ENCODE measurements around the gene RAP1GDS1.

DNA sequence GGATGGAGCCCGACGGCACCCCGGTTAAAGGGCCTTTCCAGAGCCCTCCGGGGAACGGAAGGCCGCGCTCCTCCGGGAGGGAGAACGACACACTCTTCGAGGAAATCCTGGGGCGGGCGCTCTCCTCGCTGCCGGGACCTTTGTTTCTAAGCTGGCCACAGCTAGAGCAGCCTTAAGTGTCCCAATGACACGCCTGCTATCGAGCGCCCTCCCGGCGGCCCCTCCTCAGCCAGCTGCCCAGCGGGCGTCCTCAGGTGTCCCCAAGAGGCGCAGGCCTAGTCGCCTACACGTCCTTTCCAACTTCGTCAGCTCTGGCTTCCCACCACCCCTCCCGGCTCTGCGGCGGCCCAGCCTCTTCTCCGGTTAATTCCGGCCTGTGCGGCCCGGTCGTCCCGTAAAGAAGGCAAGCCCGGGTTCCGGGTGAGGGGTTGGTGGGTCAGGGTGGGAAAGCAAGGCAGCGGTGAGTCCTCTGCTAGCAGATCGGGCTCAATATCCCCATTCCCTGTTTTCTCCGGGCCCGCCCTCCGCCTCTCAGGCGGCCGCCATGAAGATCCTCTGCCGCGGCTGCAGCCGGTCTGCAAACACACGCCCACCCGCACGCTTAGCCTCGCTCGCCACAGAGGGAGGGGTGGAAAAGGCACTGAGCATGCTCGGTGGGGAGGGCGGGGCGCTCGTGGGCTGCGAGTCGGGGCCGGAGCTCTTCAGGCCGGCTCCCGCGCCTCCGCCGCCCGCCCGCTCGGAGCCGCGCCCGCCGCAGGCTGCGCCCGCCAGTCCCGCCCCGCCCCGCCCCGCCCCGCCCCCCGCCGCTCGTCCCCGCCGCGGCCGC lies at the start of gene RAP1GDS1:
- TF ChIP-seq, protein P1, sequence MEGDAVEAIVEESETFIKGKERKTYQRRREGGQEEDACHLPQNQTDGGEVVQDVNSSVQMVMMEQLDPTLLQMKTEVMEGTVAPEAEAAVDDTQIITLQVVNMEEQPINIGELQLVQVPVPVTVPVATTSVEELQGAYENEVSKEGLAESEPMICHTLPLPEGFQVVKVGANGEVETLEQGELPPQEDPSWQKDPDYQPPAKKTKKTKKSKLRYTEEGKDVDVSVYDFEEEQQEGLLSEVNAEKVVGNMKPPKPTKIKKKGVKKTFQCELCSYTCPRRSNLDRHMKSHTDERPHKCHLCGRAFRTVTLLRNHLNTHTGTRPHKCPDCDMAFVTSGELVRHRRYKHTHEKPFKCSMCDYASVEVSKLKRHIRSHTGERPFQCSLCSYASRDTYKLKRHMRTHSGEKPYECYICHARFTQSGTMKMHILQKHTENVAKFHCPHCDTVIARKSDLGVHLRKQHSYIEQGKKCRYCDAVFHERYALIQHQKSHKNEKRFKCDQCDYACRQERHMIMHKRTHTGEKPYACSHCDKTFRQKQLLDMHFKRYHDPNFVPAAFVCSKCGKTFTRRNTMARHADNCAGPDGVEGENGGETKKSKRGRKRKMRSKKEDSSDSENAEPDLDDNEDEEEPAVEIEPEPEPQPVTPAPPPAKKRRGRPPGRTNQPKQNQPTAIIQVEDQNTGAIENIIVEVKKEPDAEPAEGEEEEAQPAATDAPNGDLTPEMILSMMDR (IDR thresholded peaks at IDR 0.05) = no peak
- peak; percentile 83 to 96 for TF ChIP-seq POLR2A (IDR thresholded peaks at IDR 0.05)
